ENCODE measurements around the gene PPP1R3A.

- TF ChIP-seq FOXP2 (optimal IDR thresholded peaks at IDR 0.05; ENCODE audit: control extremely low read depth, extremely low read length, insufficient read depth) (no peak), POLR2AphosphoS5 (IDR thresholded peaks at IDR 0.05; ENCODE audit: borderline replicate concordance, low read depth, low read length) (no peak)
These were observed 62.8 kb downstream of the PPP1R3A start for GRCh38 chr7:113856010-113856409.
